ENCODE measurements around the gene YAP1.
A peak's percentile ranks its signal among the peaks of the same experiment; 100 is the strongest.

YAP1 gene

DNA sequence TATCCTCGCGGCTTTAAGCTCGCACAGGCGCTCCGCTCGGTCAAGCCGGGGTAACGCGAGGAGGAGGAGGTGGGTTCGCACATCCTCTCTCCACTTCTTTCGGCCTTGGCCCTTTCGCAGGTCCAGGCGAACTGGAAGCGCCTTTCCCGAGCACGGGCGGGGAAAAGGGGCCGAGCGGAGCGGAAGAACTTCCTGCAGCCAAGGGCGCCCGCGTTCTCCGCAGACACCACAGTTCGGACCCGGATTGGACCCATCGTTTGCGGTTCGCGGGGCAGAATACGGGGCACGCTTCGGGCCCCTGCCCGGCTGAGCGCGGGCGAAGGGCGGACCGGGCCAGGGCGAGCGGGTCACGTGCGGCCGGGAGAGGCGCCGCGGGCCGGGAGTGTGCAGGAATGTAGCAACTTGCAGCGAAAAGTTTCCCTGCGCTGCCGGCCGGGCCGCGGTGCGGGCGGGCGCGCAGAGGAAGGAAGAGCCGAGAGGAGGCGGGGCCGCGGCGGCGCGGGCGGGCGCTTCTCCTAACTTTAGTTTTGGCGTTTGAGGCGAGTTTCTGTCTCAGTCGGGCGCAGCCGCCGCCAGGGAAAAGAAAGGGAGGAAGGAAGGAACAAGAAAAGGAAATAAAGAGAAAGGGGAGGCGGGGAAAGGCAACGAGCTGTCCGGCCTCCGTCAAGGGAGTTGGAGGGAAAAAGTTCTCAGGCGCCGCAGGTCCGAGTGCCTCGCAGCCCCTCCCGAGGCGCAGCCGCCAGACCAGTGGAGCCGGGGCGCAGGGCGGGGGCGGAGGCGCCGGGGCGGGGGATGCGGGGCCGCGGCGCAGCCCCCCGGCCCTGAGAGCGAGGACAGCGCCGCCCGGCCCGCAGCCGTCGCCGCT lies at the start of gene YAP1:
Gene YAP1 (plus strand): TSS at position 552 of the 865 bp plus-strand sequence. CDS start 402 bp downstream, outside the sequence.
- peak; percentile 57 for DNase-seq

DNA sequence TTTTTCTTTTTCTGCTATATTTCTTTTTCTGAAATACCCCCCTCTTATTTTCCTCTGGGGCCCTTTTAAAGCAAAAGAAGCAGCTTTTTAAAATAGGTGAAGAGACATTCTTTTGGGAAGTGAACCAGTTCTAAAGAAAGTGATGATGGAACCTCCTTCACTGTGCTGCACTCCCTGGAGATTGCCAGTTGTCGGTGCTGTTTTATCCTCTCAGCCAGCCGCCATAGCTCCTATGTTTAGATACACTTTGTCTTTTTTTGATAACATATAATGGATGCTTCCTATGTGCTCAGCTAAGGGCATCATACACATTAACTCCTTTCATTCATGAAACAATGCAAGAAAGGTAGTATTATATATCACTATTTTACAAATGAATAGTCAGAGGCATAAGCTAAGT lies 49.0 kb upstream of the YAP1 start:
- DNase-seq = no peak

DNA sequence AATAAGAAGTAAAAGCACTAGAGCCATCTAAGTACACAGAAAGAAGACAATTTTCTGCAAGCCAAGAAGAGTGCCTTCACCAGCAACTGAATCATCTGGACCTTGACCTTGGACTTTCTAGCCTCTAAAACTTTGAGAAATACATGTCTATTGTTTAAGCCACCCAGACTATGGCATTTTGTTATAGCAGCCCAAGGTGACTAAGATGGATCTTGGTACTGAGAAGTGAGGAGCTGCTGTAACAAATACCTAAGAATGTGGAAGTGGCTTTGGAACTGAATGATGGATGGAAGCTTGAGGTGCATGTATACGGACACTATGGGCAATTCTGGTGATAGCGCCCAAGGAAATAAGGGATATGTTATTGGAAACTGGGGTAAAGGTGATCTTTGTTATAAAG lies 48.1 kb upstream of the YAP1 start:
- DNase-seq = no peak

DNA sequence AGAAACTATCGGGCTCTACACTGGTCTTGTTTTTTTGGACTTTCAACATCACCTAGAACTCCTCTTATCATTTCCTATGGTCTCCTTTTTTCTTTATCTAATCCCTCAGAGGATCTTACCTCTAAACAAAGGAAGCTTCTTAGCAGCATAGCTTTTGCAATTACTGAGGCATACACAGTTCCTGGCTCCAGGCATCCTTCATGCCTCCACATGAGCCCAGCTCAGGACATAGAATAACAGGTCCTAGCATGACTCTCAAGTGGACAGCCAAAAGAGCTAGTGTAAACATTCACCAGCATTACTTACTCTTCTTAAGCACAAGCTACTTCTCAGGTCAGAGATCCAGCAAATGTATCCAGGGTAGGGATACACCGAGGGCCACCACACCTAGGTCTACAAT lies 45.9 kb upstream of the YAP1 start:
- DNase-seq = no peak

DNA sequence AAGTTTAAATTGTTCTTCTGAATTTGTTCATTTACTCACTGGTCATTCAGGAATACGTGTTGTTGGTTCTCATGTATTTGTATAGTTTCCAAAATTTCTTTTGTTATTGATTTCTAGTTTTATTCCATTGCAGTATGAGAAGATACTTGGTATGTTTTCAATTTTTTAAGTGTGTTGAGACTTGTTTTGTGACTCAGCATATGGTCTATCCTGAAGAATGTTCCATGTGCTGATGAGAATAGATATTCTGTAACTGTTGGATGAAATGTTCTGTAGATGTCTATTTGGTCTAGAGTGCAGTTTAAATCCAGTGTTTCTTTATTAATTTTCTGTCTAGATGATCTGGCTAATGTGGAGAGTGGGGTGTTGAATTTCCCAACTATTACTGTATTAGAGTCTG lies 39.5 kb upstream of the YAP1 start:
- DNase-seq = no peak

DNA sequence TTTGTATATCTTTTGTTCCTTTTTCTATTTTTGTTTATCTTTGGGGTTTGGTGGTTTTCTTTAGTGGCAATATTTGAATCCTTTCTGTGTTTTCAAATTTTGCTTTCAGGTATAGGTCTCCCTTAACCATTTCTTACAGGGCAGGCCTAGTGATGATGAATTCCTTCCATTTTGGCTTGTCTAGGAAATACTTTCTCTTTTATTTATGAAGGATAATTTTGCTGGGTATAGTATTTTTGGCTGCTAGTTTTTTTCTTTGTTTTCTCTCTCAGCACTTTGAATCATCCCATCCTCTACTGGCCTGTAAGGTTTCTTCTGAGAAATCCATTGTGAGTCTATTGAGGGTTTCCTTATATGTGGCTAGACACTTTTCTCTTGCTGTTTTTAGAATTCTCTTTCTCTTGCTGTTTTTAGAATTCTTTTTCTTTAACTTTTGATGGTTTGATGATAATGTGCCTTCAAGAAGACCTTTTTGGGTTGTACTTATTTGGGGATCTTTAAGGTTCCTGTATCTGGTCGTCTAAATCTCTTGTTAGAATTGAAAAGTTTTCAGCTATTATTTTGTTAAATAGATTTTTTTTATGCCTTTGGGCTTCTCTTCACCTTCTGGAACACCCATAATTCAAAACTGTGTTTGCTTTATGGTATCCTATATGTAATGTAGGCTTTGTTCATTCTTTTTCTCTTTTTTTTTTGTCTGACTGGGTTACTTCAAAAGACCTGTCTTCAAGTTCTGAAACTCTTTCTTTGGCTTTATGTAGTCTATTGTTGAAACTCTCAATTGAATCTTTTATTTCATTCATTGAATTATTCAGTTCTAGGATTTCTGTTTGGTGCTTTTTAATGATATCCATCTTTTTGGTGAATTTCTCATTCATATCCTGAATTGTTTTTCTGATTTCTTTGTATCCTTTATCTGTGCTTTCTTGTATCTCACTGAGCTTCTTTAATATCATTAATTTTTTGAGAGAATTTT lies 38.5 kb upstream of the YAP1 start:
- DNase-seq = no peak

DNA sequence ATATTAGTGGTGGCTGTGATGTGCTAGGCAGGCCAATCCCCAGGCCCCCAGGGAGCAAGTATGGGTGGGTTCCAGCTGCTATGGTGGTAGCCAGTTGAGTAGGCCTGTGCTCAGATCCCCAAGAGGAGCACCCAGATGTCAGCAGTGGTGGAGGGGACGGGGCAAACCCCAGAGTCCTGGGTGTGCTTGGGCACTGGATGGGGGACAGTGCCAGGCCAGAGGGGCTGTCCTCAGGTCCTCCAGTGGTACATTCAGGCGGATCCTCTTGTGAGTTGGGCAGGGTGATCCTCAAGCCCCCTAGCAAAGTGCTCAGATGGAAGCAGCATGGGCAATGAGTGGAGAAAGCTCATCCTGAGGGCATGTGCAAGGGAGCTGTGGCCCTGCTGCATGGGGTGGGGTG lies 37.0 kb upstream of the YAP1 start:
- no peak for DNase-seq

DNA sequence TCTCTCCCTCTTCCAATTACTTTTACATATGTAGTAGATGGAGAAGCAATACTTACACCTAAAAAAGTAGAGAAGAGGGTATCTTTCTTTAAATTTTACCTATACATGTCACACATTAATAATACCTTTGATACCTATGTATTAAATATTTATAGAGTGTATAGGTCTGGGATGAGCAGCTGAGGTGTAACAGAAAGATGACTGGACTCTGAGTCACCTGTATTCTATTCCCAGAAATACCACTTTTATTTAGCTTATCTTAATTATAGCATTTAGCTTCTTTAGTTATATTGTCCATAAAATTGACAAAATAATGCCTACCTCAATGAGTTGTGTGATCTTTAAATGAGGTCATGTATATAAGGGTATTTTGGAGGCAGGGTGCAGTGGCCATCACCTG lies 30.6 kb upstream of the YAP1 start:
- no peak for DNase-seq

DNA sequence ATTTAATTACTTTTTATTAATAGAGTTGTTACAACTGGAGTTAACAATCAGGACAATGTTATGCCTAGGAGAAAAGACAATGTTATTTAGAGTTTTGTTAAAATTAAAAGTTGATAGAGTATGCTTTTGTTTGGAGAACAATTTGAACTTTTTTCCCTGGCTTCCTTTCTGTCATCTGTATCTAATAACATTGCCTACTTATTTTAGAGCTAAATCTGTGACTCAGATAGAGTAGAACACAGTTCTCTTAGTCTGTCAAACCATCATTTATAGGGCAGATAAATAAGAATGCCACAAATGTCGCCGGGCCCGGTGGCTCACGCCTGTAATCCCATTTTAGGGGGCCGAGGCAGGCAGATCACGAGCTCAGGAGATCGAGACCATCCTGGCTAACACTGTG lies 28.9 kb upstream of the YAP1 start:
- no peak for DNase-seq

DNA sequence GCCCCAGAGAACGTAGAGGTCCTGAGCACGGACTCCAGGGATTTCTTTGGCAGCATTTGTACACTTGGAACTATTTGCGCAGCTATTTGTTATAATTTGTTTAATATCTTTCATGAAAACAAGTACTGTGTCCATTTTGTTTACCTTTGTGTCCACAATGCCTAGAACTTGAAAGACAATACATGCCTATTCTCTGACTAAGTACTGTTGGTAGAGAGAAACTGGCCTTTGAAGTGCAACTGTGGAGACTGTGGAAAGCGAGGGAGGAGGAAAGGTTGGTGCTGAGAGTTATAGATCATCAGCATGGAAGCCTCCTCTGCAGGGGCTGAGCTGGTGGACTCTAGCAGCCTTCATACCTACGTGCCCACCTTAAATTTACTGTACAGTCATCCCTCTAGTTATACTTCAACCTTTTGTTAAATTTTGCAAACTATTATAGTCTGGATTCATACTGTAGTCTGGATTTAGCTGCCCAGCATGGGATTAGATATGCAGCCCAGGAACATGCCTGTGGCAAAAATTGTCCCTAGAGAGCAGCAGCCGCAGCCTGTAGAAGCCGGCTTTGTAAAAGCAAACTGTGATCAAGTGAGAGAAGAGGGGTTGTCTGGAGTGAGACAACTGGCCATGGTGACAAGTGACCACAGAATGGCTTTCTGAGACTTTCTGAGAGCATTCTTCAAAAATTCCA lies 24.2 kb upstream of the YAP1 start:
- no peak for DNase-seq

DNA sequence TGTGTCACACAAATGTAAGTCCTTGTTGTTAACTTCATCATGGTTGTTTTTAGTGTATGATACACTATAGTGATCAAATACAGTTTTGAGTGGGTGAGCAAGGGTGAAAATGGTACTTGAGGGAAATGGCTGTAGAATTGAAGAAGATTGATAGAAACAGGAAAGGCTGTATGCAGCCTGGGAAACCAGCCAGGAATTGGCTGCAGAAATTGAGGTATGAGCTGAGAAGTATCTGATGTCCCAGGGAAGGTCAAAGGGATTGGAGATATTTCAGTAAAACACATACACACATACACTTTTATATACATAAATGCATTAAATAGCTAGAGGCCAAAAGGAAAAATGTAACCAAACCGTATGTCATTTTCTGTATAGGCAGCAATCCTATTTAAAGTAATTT lies 13.1 kb upstream of the YAP1 start:
- no peak for DNase-seq

DNA sequence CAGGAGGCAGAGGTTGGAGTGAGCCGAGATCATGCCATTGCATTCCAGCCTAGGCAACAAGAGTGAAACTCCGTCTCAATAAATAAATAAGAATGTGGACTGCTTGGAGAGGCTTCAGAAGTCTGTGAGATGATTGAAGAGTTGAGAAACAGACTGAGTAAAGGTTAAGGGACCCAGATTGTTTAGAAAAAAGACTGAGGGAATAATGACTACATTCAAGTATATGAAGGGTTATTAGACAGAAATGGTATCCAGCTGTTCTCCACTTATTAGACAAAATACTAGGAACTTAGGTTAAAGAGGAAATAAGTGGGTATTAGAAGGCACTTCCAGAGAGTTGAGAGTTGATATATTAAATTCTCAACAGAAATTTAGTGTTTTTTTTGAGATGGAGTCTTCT lies 10.5 kb upstream of the YAP1 start:
- no peak for DNase-seq

DNA sequence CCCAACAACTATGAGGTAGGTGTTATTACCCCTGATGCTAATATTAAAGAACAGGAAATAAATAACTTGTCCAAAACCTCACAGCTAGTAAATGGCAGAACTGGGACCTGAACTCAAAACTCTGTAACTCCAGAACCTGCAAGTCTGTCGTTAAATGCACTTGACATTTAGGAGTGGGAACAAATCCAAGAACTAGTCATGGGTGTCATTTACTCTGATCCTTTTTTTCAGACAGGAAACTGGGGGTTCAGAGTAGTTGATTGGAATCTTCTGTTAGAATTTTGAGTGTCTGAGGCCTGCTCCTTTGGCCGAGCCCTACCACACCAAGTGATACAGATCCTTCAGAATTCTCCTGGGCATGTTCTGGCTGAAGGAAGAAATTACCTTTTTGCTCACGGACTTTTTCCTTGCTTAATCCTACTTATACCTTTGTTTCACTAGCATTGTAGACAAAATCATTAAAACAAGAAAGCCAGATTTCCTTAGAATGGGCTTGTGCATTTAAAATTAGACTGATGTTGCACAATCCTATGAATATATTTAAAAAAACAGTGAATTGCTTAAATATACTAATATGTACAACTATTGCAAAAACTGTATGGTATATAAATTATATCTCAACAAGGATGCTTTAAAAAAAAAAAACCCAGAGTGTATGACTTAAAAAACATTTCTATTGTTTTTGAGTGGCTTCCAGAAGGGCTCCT lies 1.4 kb upstream of the YAP1 start:
- DNase-seq = no peak

DNA sequence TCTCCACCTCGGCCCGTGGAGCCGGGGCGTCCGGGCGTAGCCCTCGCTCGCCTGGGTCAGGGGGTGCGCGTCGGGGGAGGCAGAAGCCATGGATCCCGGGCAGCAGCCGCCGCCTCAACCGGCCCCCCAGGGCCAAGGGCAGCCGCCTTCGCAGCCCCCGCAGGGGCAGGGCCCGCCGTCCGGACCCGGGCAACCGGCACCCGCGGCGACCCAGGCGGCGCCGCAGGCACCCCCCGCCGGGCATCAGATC lies 439 bp downstream of the YAP1 start:
- no peak for DNase-seq

DNA sequence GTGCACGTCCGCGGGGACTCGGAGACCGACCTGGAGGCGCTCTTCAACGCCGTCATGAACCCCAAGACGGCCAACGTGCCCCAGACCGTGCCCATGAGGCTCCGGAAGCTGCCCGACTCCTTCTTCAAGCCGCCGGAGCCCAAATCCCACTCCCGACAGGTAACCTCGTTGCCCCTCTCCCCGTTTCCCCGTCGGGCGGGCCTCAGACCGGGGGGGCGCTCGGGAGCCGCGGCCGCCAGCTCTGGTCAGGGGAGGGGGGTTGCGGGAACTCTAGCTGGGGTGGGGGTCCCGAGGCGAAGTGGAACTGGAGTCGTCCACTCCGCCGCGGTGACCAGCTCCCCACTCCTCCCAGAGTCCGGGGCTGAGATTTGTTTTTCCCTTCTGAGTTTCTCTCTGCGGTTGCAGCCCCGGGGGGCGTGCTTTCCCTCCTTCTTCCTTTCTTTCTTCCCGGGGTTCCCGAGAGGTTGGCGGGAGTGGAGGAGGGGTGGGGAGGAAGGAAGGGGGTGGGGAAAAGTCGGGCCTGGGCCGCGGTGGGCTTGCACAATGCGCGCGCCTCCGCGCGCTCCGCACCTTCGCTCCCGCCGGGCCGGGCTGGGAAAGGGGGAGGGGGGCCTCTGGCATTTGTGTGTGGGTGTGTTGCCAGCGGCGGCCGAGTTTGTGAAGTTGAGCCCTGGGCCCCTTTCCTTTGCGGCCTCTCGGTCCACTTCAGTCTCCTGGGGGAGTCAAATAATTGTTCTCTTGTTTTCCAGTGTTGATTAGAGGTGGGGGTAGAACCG lies 952 bp downstream of the YAP1 start:
- DNase-seq = no peak

DNA sequence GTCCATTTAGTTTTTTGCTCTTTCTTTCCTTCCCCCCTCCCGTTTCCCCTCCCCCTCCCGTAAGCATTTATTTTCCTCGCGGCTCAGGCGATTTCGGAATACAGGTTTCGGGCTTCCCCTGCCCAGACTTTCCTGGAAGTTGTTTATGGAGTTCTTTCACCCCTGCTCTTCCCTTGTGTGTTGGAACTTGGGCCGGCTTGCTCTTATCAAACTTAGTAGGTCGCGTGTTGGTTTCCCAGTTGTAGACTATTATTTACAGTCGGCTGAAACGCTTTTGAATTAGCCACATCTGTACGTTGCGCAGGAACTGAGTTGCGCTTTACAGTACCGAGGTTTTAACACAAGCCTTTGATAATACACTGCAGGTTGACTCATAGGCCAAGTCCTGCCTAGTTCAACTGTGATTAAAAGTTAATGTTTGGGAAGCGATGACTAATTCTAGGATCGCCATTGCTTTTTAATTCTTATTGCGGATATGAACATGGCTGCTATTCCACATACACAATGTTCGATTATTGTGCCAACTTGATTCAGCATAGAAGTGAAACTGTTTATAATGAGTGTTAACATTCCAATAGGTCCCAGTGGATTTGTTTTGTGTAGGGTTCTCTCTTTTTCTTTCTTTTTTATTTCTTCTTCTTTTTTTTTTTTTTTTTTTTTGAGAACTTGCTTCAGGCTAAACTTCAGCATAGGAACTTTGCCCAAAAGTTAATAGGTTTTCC lies 1.7 kb downstream of the YAP1 start:
- DNase-seq = no peak

DNA sequence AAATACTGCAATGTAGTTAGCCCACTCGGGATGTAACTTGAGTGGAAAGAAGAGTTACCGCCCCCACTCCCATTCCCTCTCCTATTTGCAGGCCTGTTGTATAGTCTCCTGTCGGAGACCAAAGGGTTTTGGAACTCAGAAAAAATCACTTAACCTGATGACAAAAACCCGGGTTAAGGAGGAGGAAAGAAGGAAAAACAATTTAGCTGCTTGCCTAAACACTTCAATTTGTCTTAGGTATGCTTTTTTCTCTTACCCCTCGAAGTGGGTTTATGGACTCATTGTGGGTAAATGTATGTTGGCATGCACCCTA lies 2.2 kb downstream of the YAP1 start:
- DNase-seq = no peak

DNA sequence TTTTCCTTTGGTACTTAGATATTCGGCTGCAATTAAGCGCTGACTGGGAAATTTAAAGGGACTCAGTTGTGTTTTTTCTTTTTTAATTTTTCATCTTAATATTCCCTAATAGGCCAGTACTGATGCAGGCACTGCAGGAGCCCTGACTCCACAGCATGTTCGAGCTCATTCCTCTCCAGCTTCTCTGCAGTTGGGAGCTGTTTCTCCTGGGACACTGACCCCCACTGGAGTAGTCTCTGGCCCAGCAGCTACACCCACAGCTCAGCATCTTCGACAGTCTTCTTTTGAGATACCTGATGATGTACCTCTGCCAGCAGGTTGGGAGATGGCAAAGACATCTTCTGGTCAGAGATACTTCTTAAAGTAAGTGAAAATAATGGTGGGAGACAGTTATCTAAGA lies 3.8 kb downstream of the YAP1 start:
- DNase-seq = no peak

DNA sequence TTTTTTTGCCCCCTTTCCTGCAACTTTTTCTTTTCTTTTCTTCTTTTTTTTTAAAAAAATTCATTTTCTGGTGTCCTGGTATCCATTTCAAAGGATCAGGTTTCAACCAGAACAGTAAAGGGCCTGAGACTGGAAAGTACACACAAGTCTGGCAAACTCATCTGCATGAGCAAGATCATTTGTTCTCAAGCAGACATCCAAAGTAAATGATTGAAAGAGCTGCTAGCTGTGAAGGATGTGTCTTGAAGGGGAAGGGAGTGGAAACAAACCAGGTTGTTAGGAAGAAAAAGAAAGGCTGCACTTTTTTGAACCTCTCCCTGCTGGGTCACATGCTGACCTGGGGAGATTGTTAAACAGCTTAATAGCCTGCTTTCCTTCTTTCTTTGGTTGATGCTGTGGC lies 5.3 kb downstream of the YAP1 start:
- DNase-seq = no peak

DNA sequence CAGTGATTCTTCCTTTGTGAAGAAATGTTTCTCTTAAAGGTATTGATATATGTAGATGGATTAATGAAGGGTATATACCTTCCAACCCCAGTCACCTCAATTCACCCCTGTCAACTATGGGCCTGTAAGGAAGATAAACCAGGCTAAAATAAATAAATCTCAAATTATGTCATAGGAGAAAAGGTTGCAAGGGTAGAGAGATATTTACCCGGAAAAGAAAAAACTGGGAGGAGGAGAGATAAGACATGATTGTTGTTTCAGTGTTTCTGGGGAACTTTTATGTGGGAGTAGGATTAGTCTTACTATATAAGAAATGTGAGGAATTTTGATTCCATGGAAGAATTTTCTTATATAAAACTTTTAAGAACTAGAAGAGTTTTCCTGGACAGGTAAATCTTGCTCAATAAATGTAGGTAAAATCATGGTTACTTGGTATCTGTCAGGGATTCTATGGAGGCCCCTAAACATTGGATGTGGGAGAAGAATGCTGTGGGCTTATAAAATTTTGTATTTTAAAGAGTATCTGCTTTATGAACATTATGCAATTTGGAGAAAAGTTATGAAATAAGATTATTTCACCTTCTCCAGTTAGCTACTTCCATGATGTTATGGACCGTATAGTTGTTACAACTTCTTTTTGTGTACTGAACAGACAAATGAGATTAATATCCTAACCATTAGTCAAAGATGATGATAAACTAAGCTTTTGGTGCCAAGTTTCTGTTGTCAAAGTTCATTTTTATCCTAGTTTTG lies 6.4 kb downstream of the YAP1 start:
- DNase-seq = no peak
